Karpas-422 (cell line): Measurements from ENCODE around the gene B3GNT9. TPM values are rescaled to one million over a fixed set of nuclear protein-coding genes. Genes with fewer than 3 reads are reported as not detected.
"Not testable (repeated sequence)": the region's sequence is repeated elsewhere in the genome, so short reads cannot be mapped to it uniquely, and the experiment has no call there.

Source experiments
- DNase-seq: peaks from one replicate; pipeline ENCODE4 v3.0.0-alpha.2; 2015
- H2AFZ ChIP-seq: fragments of 200-600 bp; sonication (generic); 2 replicates; pipeline ENCODE4 v1.6.1; 2014; ENCODE audit warnings: antibody characterized with exemption, low read length, mixed read lengths
- H3K27ac ChIP-seq: fragments of 200-600 bp; sonication (generic); 2 replicates; pipeline ENCODE4 v1.5.1; 2014; ENCODE audit warnings: mild to moderate bottlenecking, low read length, moderate library complexity
- H3K27me3 ChIP-seq: fragments of 200-600 bp; sonication (generic); 2 replicates; pipeline ENCODE4 v1.6.1; 2014; ENCODE audit warnings: low read length, mixed read lengths
- H3K36me3 ChIP-seq: fragments of 200-600 bp; sonication (generic); 2 replicates; pipeline ENCODE4 v1.6.1; 2014; ENCODE audit warnings: low read length, mixed read lengths; ENCODE audit not compliant: insufficient read depth
- H3K4me1 ChIP-seq: fragments of 200-600 bp; sonication (generic); 2 replicates; pipeline ENCODE4 v1.6.1; 2014; ENCODE audit warnings: mild to moderate bottlenecking, low read length, mixed read lengths
- H3K4me2 ChIP-seq: fragments of 200-600 bp; sonication (generic); 2 replicates; pipeline ENCODE4 v1.6.1; 2014; ENCODE audit warnings: low read length, low read depth, mild to moderate bottlenecking; ENCODE audit not compliant: poor library complexity, severe bottlenecking
- H3K4me3 ChIP-seq: fragments of 200-600 bp; sonication (generic); 2 replicates; pipeline ENCODE4 v1.5.1; 2014; ENCODE audit warnings: mild to moderate bottlenecking, antibody characterized with exemption, low read length, mixed read lengths
- H3K79me2 ChIP-seq: fragments of 200-600 bp; sonication (generic); 2 replicates; pipeline ENCODE4 v1.6.1; 2014; ENCODE audit warnings: mild to moderate bottlenecking, low read length, mixed read lengths
- H3K9ac ChIP-seq: fragments of 200-600 bp; sonication (generic); 2 replicates; pipeline ENCODE4 v1.6.0; 2014; ENCODE audit warnings: low read length
- H3K9me2 ChIP-seq: fragments of 200-600 bp; sonication (generic), shearing (Covaris generic); replicated peaks from 2 replicates; pipeline ENCODE4 v1.6.0; 2014; ENCODE audit warnings: mild to moderate bottlenecking, low read length, moderate library complexity; ENCODE audit not compliant: insufficient read depth
- H3K9me3 ChIP-seq: fragments of 300-700, 200-600 bp; sonication (generic); 2 replicates; pipeline ENCODE4 v1.6.1; 2014; ENCODE audit warnings: low read length, mixed read lengths
- H4K20me1 ChIP-seq: fragments of 200-600 bp; sonication (generic); 2 replicates; pipeline ENCODE4 v1.6.1; 2014; ENCODE audit warnings: mild to moderate bottlenecking, antibody characterized with exemption, low read length, low read depth; ENCODE audit not compliant: insufficient read depth
- total RNA-seq: library from RNA; depleted of rRNA; stranded (reverse); fragments of >200 nt; shearing (Covaris generic); gene quantifications from 2 replicates; pipeline ENCODE4 v1.2.3, GENCODE V29; 2014; ENCODE audit warnings: low replicate concordance

B3GNT9 gene
- total RNA-seq, 1 experiment from 2014 or later, result 1.4 TPM

GRCh38 chr16:67137605-67138004, 13.2 kb downstream of the B3GNT9 start:
- H3K27ac ChIP-seq, result no peak overlapping the region
- no peak overlapping the region for H3K9ac ChIP-seq
- no peaks in the 10 kb centered on the region for H3K27me3 ChIP-seq
- no peak for DNase-seq
- H3K4me1 ChIP-seq, result no peaks in the 10 kb centered on the region
- H3K9me3 ChIP-seq, result no peaks in the 10 kb centered on the region
- H3K79me2 ChIP-seq, result no peaks in the 10 kb centered on the region
- no peak overlapping the region for H2AFZ ChIP-seq
- H3K36me3 ChIP-seq, result peaks cover 27% of the 10 kb centered on the region
- no peak overlapping the region for H3K4me3 ChIP-seq
- no peak overlapping the region for H3K4me2 ChIP-seq
- H4K20me1 ChIP-seq, result no peaks in the 10 kb centered on the region
- H3K9me2 ChIP-seq, result no peaks in the 10 kb centered on the region

GRCh38 chr16:67129422-67129821, 21.4 kb downstream of the B3GNT9 start:
- no peak overlapping the region for H2AFZ ChIP-seq
- no peaks in the 10 kb centered on the region for H3K79me2 ChIP-seq
- H3K9me2 ChIP-seq, result no peaks in the 10 kb centered on the region
- H3K36me3 ChIP-seq, result peaks cover 16% of the 10 kb centered on the region; the same call in 1 of the 2 replicates
- no peak for DNase-seq
- no peak overlapping the region for H3K4me2 ChIP-seq
- H3K4me3 ChIP-seq, result no peak overlapping the region
- H3K27ac ChIP-seq, result no peak overlapping the region
- no peaks in the 10 kb centered on the region for H3K9me3 ChIP-seq
- H3K4me1 ChIP-seq, result no peaks in the 10 kb centered on the region
- H3K9ac ChIP-seq, result no peak overlapping the region
- H4K20me1 ChIP-seq, result no peaks in the 10 kb centered on the region
- no peaks in the 10 kb centered on the region for H3K27me3 ChIP-seq

- Histone ChIP-seq H3K27me3 (no peaks in the 10 kb centered on the region), H3K9me3 (no peaks in the 10 kb centered on the region), H3K4me1 (no peaks in the 10 kb centered on the region), H3K27ac (no peak overlapping the region), H3K36me3 (peaks cover 12% of the 10 kb centered on the region; the same call in 1 of the 2 replicates), H3K4me3 (no peak overlapping the region), H3K4me2 (no peak overlapping the region), H2AFZ (no peak overlapping the region), H3K79me2 (0 out of 2 replicates have a peak, but pooled peaks cover 4% of the 10 kb centered on the region), H3K9ac (no peak overlapping the region), H3K9me2 (no peaks in the 10 kb centered on the region), H4K20me1 (no peaks in the 10 kb centered on the region)
- DNase-seq, result no peak
These were observed 21.9 kb downstream of the B3GNT9 start for GRCh38 chr16:67128887-67129286.

DNA sequence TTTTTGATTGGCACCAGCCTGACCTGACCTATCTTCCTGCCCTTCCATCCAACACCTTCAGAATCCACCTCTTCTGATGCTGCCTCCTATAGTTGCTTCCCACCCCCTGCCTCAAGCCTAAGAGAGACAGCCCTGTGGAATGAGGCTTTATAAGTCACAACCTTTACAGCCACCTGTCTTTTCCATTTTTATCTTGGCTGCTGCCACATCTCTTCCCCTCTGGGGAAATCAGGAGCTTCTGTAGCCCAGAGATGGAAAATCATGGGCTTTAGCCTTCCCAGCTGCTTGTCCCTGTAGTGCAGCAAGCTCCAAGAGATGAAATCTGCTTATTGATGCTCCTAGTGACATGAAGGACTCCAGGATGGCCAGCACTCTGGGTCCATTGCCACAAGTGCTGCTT, 22.4 kb downstream of the B3GNT9 start:
- H4K20me1 ChIP-seq, result no peaks in the 10 kb centered on the region

DNA sequence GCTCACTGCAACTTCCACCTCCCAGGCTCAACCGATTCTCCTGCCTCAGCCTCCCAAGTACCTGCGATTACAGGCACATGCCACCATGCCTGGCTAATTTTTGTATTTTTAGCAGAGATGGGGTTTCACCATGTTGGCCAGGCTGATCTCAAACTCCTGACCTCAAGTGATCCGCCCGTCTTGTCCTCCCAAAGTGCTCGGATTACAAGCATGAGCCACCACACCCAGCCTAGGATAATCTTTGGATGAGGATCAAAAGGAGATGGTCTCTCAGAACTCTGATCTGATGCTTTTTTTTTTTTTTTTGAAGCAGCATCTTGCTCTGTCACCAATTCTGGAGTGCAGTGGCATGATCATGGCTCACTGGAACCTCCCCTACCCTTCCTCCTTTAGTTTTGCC, 28.0 kb downstream of the B3GNT9 start:
- not testable (repeated sequence) for H3K4me3 ChIP-seq, H3K27ac ChIP-seq, H3K9ac ChIP-seq, H3K4me2 ChIP-seq, H2AFZ ChIP-seq, DNase-seq, H3K36me3 ChIP-seq, H3K27me3 ChIP-seq, H3K9me3 ChIP-seq, H3K9me2 ChIP-seq, H3K79me2 ChIP-seq, H4K20me1 ChIP-seq
- H3K4me1 ChIP-seq, result peaks cover 12% of the 10 kb centered on the region

More for the DNA sequence above, 22.4 kb downstream of the B3GNT9 start:
- Histone ChIP-seq H3K36me3 (peaks cover 16% of the 10 kb centered on the region; the same call in 1 of the 2 replicates), H3K9ac (no peak overlapping the region), H3K9me2 (no peaks in the 10 kb centered on the region), H3K9me3 (no peaks in the 10 kb centered on the region), H2AFZ (no peak overlapping the region), H3K79me2 (0 out of 2 replicates have a peak, but pooled peaks cover 4% of the 10 kb centered on the region), H3K4me2 (no peak overlapping the region), H3K27ac (no peak overlapping the region), H3K27me3 (no peaks in the 10 kb centered on the region), H3K4me1 (no peaks in the 10 kb centered on the region), H3K4me3 (no peak overlapping the region)
- no peak for DNase-seq

DNA sequence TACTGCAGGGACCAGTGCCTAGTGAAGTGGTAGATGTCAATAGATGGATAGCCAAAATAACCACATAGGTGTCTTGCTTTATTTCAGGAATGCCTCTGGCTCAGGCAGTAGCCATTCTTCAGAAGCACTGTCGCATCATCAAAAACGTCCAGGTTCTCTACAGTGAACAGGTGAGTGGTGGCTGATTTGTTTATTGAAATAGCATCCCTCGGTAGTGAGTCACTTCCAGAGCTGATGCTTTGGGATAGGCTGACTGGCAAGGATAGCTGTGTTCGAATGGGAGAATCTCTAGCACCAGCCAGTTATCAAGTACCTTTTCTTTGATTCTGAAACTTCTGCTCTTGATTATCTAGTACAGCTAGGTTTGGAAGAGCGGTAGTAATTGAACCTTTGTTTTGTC, 30.8 kb downstream of the B3GNT9 start:
- peaks cover 4% of the 10 kb centered on the region; the same call in 1 of the 2 replicates for H3K36me3 ChIP-seq
- no peak overlapping the region; the same call in 1 of the 2 replicates for H3K27ac ChIP-seq
- no peaks in the 10 kb centered on the region for H3K9me2 ChIP-seq
- H4K20me1 ChIP-seq, result no peaks in the 10 kb centered on the region
- no peak overlapping the region for H3K4me2 ChIP-seq
- no peak overlapping the region for H3K4me3 ChIP-seq
- no peak overlapping the region for H2AFZ ChIP-seq
- no peaks in the 10 kb centered on the region for H3K27me3 ChIP-seq
- peaks cover 35% of the 10 kb centered on the region for H3K79me2 ChIP-seq
- no peak for DNase-seq
- peaks cover 12% of the 10 kb centered on the region for H3K4me1 ChIP-seq
- H3K9ac ChIP-seq, result no peak overlapping the region
- H3K9me3 ChIP-seq, result no peaks in the 10 kb centered on the region

DNA sequence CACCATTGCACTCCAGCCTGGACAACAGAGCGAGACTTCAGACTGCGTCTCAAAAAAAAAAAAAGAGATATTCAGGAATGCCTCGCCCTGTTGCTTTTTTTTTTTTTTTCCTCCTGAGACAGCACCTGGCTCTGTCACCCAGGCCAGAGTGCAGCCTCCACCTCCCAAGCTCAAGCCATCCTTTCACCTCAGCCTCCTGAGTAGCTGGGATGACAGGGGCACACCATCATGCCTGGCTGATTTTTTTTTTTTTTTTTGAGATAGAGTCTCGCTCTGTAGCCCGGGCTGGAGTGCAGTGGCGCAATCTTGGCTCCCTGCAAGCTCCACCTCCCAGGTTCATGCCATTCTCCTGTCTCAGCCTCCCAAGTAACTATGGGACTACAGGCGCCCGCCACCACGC, 33.1 kb downstream of the B3GNT9 start:
- Histone ChIP-seq H3K4me2 (no peak overlapping the region), H3K36me3 (no peaks in the 10 kb centered on the region; the same call in 1 of the 2 replicates), H2AFZ (no peak overlapping the region), H3K27ac (no peak overlapping the region), H4K20me1 (no peaks in the 10 kb centered on the region), H3K27me3 (no peaks in the 10 kb centered on the region), H3K9me3 (no peaks in the 10 kb centered on the region), H3K4me1 (peaks cover 12% of the 10 kb centered on the region), H3K79me2 (peaks cover 49% of the 10 kb centered on the region), H3K9ac (no peak overlapping the region), H3K9me2 (no peaks in the 10 kb centered on the region), H3K4me3 (no peak overlapping the region)
- no peak for DNase-seq

- Histone ChIP-seq H3K9ac (no peak overlapping the region), H3K4me3 (no peak overlapping the region), H3K36me3 (no peaks in the 10 kb centered on the region; the same call in 1 of the 2 replicates), H3K27ac (no peak overlapping the region), H2AFZ (no peak overlapping the region), H3K4me1 (peaks cover 15% of the 10 kb centered on the region), H3K79me2 (peaks cover 60% of the 10 kb centered on the region), H3K4me2 (no peak overlapping the region), H3K9me2 (no peaks in the 10 kb centered on the region), H4K20me1 (no peaks in the 10 kb centered on the region), H3K9me3 (no peaks in the 10 kb centered on the region), H3K27me3 (no peaks in the 10 kb centered on the region)
- DNase-seq, result no peak
These were observed 34.1 kb downstream of the B3GNT9 start for GRCh38 chr16:67116388-67117311.
